GM11168 (cell line): ENCODE data around the gene SSBP4.

Experiments used
- in situ Hi-C: fragments of 300-500 bp; cut with MboI; formaldehyde crosslinking; loops from one replicate; pipeline ENCODE4 v1.12.0; 2022; ENCODE audit warnings: low sequenced_read_pairs; ENCODE audit not compliant: unreplicated experiment

The SSBP4 gene

DNA sequence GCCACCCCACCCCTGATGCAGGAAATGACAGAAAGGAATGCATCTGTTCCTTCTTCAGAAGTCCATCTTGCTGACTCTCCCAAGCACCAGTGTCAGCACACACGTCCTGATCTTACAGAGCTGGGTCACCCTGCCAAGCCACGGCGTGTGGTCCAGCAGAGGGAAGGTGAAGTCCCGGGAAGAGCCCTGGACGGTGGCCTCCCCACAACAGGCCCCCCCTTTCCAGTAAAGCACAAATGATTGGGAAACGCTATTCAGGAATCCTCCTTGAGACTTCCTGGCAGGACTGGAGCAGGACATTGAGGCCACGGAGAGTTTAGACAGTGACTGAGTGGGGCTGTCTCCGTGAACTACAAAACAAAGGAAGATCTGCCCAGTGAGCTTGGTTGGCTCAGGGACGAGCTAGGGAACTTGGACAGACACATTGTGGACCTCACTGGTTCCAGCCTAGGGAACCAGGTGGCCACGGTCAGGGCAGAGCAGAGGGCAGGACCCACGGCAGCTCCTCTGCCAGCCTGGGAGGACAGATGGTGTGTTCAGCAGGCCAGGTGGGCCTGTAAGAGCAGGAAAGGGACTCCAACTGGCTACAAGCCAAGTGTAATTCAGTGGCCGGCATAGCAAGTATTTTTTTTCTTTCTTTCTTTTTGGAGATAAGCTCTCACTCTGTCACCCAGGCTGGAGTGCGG lies 61.0 kb downstream of the SSBP4 start:
- in situ Hi-C loops, result no loop called here

DNA sequence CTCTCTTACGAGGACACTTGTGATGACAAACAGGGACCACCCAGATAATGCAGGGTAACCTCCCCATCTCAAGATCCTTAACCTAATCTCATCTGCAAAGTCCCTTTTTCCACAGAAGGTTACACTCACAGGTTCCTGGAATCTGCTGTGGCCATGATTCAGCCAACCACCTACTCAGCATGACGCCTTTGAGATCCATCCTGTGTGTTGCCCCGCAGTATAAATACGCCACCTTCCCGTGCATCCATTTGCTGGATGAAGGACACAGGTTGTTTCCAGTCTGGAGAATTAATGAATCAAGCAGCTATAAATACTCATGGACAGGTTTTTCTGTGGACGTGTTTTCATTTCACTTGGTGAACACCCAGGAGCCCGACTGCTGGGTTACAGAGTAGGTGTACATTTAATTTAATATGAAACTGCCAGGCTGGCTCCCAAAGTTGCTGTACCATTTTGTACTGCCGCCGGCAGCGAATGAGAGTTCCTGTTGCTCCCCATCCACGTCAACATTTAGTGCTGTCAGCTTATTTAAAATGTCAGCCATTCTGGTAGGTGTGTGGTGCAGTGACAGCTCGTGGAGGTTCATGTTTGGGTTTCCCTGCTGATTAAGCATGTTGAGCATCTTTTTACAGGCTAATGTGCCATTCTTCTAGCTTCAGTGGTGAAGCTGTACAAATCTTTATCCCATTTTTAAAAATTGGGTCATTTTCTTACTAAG lies 62.5 kb downstream of the SSBP4 start:
- in situ Hi-C loops, result no loop called here

DNA sequence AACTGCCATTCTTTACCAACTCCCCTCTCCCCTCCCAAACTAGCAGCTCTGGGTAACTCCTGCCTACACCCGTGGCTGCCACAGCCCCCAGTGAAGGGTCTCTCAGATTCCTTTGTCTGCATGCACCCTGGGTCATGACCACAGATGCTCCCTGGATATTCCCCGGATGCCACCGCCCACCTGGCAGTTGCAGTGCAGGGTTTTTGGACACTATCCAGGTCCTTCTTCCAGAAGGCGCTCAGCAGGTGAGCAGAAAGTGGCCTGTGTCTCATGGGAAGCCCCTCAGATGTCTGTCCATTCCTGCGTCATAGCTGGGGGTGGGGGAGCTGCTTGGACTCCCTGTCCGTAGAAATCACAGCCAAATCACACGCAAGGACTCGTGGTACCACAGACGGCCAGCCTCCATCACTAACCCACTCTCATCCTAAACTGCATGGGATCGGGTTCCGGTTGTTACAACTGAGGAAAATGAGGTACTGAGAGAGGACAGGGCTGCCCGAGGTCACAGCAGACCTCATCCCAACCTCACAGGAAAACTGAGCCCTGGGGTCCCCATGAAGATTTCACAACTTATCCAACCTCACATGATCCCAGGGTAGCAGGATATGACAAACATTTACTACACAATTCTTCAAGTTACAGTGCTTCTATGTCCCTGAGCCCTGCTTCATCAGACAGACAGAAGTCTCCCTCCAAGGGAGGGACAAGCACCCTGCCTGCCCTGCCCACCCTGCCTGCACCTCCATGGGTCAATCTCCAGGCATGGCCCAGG lies 64.1 kb downstream of the SSBP4 start:
- in situ Hi-C loops, result no loop called here
